ENCODE measurements around the gene CHD1. TPM values are rescaled to one million over a fixed set of nuclear protein-coding genes. Genes with fewer than 3 reads are reported as not detected.

CHD1 gene
- total RNA-seq, 2 donors from 2014 or later, result 59.1 to 59.5 TPM

DNA sequence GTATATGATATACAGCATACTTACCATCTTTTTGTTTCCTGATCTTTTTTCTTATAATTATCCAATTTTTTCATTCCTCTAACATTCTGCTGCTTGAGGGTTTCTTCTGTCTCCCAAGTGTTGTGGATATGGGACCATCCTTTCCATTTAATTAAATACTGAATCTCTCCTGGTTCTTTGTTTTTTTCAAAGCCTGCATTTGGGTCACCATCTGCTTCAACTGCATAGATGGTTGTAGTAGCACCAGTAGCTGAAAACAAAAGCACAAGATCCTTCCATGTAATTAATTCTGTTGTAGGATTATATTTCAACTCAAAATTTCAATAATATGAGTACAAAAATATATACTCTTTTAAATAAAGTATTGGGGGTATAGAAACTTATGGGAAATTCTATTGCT is 29.4 kb downstream of the CHD1 start:
- no peaks in the 10 kb centered on the region for H3K4me1 ChIP-seq (ENCODE audit: control insufficient read depth, insufficient read depth, low read length)
- H3K9me3 Mint-ChIP-seq, result no peaks in the 10 kb centered on the region
- H3K36me3 Mint-ChIP-seq (ENCODE audit: low read depth), result peaks cover 59% of the 10 kb centered on the region
- no peaks in the 10 kb centered on the region for H3K9me3 ChIP-seq (ENCODE audit: control insufficient read depth, low read length)
- no peak overlapping the region for H3K9ac ChIP-seq (ENCODE audit: extremely low read depth, low read length, poor library complexity, severe bottlenecking)
- no peak overlapping the region for H3K27ac ChIP-seq (ENCODE audit: low read depth, low read length)
- H3K36me3 ChIP-seq (ENCODE audit: control insufficient read depth, insufficient read depth, low read length), result peaks cover 98% of the 10 kb centered on the region
- H3K4me1 Mint-ChIP-seq, result no peaks in the 10 kb centered on the region
- DNase-seq, result no peak
- H3K27ac Mint-ChIP-seq, result no peak overlapping the region
- no peaks in the 10 kb centered on the region for H3K27me3 ChIP-seq (ENCODE audit: control insufficient read depth, insufficient read depth, low read length, poor library complexity, severe bottlenecking)
- no peak overlapping the region for H3K4me3 ChIP-seq (ENCODE audit: low read length)
- TF ChIP-seq, protein P1, sequence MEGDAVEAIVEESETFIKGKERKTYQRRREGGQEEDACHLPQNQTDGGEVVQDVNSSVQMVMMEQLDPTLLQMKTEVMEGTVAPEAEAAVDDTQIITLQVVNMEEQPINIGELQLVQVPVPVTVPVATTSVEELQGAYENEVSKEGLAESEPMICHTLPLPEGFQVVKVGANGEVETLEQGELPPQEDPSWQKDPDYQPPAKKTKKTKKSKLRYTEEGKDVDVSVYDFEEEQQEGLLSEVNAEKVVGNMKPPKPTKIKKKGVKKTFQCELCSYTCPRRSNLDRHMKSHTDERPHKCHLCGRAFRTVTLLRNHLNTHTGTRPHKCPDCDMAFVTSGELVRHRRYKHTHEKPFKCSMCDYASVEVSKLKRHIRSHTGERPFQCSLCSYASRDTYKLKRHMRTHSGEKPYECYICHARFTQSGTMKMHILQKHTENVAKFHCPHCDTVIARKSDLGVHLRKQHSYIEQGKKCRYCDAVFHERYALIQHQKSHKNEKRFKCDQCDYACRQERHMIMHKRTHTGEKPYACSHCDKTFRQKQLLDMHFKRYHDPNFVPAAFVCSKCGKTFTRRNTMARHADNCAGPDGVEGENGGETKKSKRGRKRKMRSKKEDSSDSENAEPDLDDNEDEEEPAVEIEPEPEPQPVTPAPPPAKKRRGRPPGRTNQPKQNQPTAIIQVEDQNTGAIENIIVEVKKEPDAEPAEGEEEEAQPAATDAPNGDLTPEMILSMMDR (conservative IDR thresholded peaks at IDR 0.05), result no peak
- no peaks in the 10 kb centered on the region for H3K27me3 Mint-ChIP-seq (ENCODE audit: insufficient read depth)
- no peak overlapping the region for H3K4me3 Mint-ChIP-seq

DNA sequence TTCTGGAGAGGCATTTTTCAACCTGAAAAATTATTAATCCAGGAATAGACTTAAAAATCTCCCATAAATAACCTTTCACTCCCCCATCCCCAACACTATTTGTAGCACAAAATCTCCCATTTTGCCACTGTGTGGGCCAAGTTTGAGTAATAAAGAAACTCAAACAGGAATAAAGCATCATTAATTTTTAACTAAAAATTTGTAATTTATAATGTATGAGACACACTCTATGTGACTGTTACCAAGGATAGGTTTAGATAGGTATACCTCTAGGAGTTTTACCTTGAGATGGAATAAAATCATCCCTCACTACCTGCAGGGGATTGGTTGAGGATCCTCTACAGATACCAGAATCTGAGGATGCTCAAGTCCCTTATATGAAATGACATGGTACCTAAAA is 30.1 kb downstream of the CHD1 start:
- H3K36me3 ChIP-seq (ENCODE audit: control insufficient read depth, insufficient read depth, low read length), result peaks cover 98% of the 10 kb centered on the region
- H3K4me3 Mint-ChIP-seq, result no peak overlapping the region
- no peak overlapping the region for H3K27ac ChIP-seq (ENCODE audit: low read depth, low read length)
- H3K27me3 ChIP-seq (ENCODE audit: control insufficient read depth, insufficient read depth, low read length, poor library complexity, severe bottlenecking), result no peaks in the 10 kb centered on the region
- TF ChIP-seq, protein P1 (conservative IDR thresholded peaks at IDR 0.05), result no peak
- no peak overlapping the region for H3K4me3 ChIP-seq (ENCODE audit: low read length)
- no peaks in the 10 kb centered on the region for H3K4me1 Mint-ChIP-seq
- H3K9ac ChIP-seq (ENCODE audit: extremely low read depth, low read length, poor library complexity, severe bottlenecking), result no peak overlapping the region
- H3K9me3 ChIP-seq (ENCODE audit: control insufficient read depth, low read length), result no peaks in the 10 kb centered on the region
- H3K27me3 Mint-ChIP-seq (ENCODE audit: insufficient read depth), result no peaks in the 10 kb centered on the region
- no peaks in the 10 kb centered on the region for H3K9me3 Mint-ChIP-seq
- DNase-seq, result no peak
- peaks cover 60% of the 10 kb centered on the region for H3K36me3 Mint-ChIP-seq (ENCODE audit: low read depth)
- H3K27ac Mint-ChIP-seq, result no peak overlapping the region
- no peaks in the 10 kb centered on the region for H3K4me1 ChIP-seq (ENCODE audit: control insufficient read depth, insufficient read depth, low read length)

DNA sequence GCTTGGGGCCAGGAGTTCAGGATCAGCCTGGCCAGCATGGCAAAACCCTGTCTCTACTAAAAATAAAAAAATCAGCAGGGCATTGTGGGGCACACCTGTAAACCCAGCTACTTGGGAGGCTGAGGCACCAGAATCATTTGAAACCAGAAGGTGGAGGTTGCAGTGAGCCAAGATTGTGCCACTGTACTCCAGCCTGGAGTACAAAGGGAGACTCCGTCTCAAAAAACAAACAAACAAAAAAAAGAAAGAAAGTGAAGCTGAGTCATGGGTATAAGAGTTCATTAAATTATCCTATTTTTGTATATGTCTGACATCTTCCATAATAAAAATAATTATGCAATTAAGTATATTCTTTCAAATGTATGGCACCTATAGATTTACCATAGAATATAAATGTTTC is 37.2 kb downstream of the CHD1 start:
- no peak overlapping the region for H3K27ac Mint-ChIP-seq
- DNase-seq, result no peak
- Histone ChIP-seq H3K4me1 (ENCODE audit: control insufficient read depth, insufficient read depth, low read length) (no peaks in the 10 kb centered on the region), H3K4me3 (ENCODE audit: low read length) (no peak overlapping the region), H3K27me3 (ENCODE audit: control insufficient read depth, insufficient read depth, low read length, poor library complexity, severe bottlenecking) (no peaks in the 10 kb centered on the region), H3K36me3 (ENCODE audit: control insufficient read depth, insufficient read depth, low read length) (peaks cover 98% of the 10 kb centered on the region), H3K9me3 (ENCODE audit: control insufficient read depth, low read length) (no peaks in the 10 kb centered on the region), H3K27ac (ENCODE audit: low read depth, low read length) (no peak overlapping the region), H3K9ac (ENCODE audit: extremely low read depth, low read length, poor library complexity, severe bottlenecking) (no peak overlapping the region)
- H3K4me3 Mint-ChIP-seq, result no peak overlapping the region
- no peaks in the 10 kb centered on the region for H3K9me3 Mint-ChIP-seq
- H3K4me1 Mint-ChIP-seq, result no peaks in the 10 kb centered on the region
- no peaks in the 10 kb centered on the region for H3K27me3 Mint-ChIP-seq (ENCODE audit: insufficient read depth)
- TF ChIP-seq, protein P1 (conservative IDR thresholded peaks at IDR 0.05), result no peak
- 100% methylated on average over 1 of the region's 1 CpG; no CpG with 5 or more reads in 1 of the 2 experiments for WGBS, 2 experiments (ENCODE audit: insufficient coverage in 1 of 2, insufficient read length in 1 of 2)
- H3K36me3 Mint-ChIP-seq (ENCODE audit: low read depth), result peaks cover 67% of the 10 kb centered on the region
